ENCODE results near the gene PTPRD.
"Not testable (repeated sequence)": the region's sequence is repeated elsewhere in the genome, so short reads cannot be mapped to it uniquely, and the experiment has no call there.

PTPRD gene

GRCh38 chr9:9041756-9042155, 1571.0 kb downstream of the PTPRD start:
- no peak overlapping the region for H3K27ac ChIP-seq
- no peak overlapping the region for H3K4me3 ChIP-seq

- H3K4me3 ChIP-seq = no peak overlapping the region
- H3K27ac ChIP-seq = no peak overlapping the region
Observed at GRCh38 chr9:9033022-9033421, 1579.8 kb downstream of the PTPRD start.

- no peak overlapping the region for H3K4me3 ChIP-seq
- no peak overlapping the region for H3K27ac ChIP-seq
Observed at GRCh38 chr9:9016597-9016996, 1596.2 kb downstream of the PTPRD start.

- no peak overlapping the region for H3K4me3 ChIP-seq
- no peak overlapping the region for H3K27ac ChIP-seq
Observed at GRCh38 chr9:9004810-9005209, 1608.0 kb downstream of the PTPRD start.

- H3K27ac ChIP-seq = no peak overlapping the region
Observed at GRCh38 chr9:9002826-9003583, 1609.8 kb downstream of the PTPRD start.

GRCh38 chr9:8980496-8981013, 1632.2 kb downstream of the PTPRD start:
- no peak overlapping the region for H3K4me3 ChIP-seq
- no peak overlapping the region for H3K27ac ChIP-seq

More at GRCh38 chr9:9002826-9003583, 1609.8 kb downstream of the PTPRD start:
- H3K4me3 ChIP-seq = no peak overlapping the region

GRCh38 chr9:8978334-8978733, 1634.5 kb downstream of the PTPRD start:
- Histone ChIP-seq H3K4me3 (no peak overlapping the region), H3K27ac (no peak overlapping the region)

- not testable (repeated sequence) for H3K27ac ChIP-seq, H3K4me3 ChIP-seq
Observed at GRCh38 chr9:8968350-8968749, 1644.5 kb downstream of the PTPRD start.

GRCh38 chr9:8963885-8964284, 1648.9 kb downstream of the PTPRD start:
- no peak overlapping the region for H3K27ac ChIP-seq
- no peak overlapping the region for H3K4me3 ChIP-seq

GRCh38 chr9:8962084-8962483, 1650.7 kb downstream of the PTPRD start:
- Histone ChIP-seq H3K27ac (no peak overlapping the region), H3K4me3 (no peak overlapping the region)

- H3K27ac ChIP-seq = no peak overlapping the region
- no peak overlapping the region for H3K4me3 ChIP-seq
Observed at GRCh38 chr9:8961186-8961851, 1651.5 kb downstream of the PTPRD start.

- H3K4me3 ChIP-seq = no peak overlapping the region
- no peak overlapping the region for H3K27ac ChIP-seq
Observed at GRCh38 chr9:8960254-8960653, 1652.5 kb downstream of the PTPRD start.

GRCh38 chr9:8958358-8958757, 1654.4 kb downstream of the PTPRD start:
- Histone ChIP-seq H3K27ac (no peak overlapping the region), H3K4me3 (no peak overlapping the region)

- no peak overlapping the region for H3K27ac ChIP-seq
- no peak overlapping the region for H3K4me3 ChIP-seq
Observed at GRCh38 chr9:8955315-8955714, 1657.5 kb downstream of the PTPRD start.

- no peak overlapping the region for H3K27ac ChIP-seq
- H3K4me3 ChIP-seq = no peak overlapping the region
Observed at GRCh38 chr9:8946461-8946860, 1666.3 kb downstream of the PTPRD start.

GRCh38 chr9:8943392-8943791, 1669.4 kb downstream of the PTPRD start:
- Histone ChIP-seq H3K27ac (no peak overlapping the region), H3K4me3 (no peak overlapping the region)

GRCh38 chr9:8940650-8941049, 1672.2 kb downstream of the PTPRD start:
- Histone ChIP-seq H3K4me3 (no peak overlapping the region), H3K27ac (no peak overlapping the region)

- Histone ChIP-seq H3K27ac (no peak overlapping the region), H3K4me3 (no peak overlapping the region)
Observed at GRCh38 chr9:8926461-8926860, 1686.3 kb downstream of the PTPRD start.

- no peak overlapping the region for H3K27ac ChIP-seq
Observed at GRCh38 chr9:8924562-8924961, 1688.2 kb downstream of the PTPRD start.

GRCh38 chr9:8920478-8921183, 1692.2 kb downstream of the PTPRD start:
- not testable (repeated sequence) for H3K27ac ChIP-seq, H3K4me3 ChIP-seq

More at GRCh38 chr9:8924562-8924961, 1688.2 kb downstream of the PTPRD start:
- no peak overlapping the region for H3K4me3 ChIP-seq

All from skin epidermis (tissue), 12 donors.